Astrocyte of the cerebellum (primary cell): ENCODE data around the gene LEP.
A peak's percentile ranks its signal among the peaks of the same experiment; 100 is the strongest.
"Not testable (repeated sequence)": the region's sequence is repeated elsewhere in the genome, so short reads cannot be mapped to it uniquely, and the experiment has no call there.

Source experiments
- DNase-seq: peaks from one replicate; pipeline ENCODE4 v3.0.0-alpha.2; 2011; ENCODE audit warnings: low read depth
- H3K4me3 ChIP-seq: 2 replicates; pipeline ENCODE4 v1.5.1; 2011; ENCODE audit warnings: mild to moderate bottlenecking, low read depth, low read length, moderate library complexity
- in situ Hi-C: cut with HindIII; loops from 2 replicates; pipeline ENCODE4 v1.10.0; 2017; ENCODE audit warnings: low sequenced_read_pairs
- TF ChIP-seq, protein P1 (sequence below): IDR thresholded peaks from 2 replicates; pipeline ENCODE4 v1.5.1; 2012; ENCODE audit warnings: low read length, low read depth, moderate library complexity, mild to moderate bottlenecking; ENCODE audit errors: missing control alignments

Gene LEP

DNA sequence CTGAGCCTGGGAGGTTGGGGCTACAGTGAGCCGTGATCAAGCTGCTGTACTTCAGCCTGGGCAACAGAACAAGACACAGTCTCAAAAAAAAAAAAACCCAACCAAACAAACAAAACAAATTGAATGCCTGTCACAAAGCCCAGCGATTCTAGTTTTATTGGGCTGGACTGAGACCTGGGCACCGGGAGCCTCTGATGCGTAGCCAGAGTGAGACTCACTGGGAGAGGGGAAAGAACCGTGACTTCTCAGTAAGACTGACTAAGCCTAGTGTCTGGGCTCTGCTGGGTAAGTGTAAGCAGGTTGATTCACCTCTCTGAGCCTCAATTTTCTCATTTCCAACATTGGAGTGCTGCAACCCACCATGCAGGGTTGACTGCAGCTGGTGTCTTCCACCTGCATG, 10.1 kb upstream of the LEP start:
- no peak overlapping the region for H3K4me3 ChIP-seq
- DNase-seq: no peak
- in situ Hi-C loops: no loop called here
- TF ChIP-seq, protein P1, sequence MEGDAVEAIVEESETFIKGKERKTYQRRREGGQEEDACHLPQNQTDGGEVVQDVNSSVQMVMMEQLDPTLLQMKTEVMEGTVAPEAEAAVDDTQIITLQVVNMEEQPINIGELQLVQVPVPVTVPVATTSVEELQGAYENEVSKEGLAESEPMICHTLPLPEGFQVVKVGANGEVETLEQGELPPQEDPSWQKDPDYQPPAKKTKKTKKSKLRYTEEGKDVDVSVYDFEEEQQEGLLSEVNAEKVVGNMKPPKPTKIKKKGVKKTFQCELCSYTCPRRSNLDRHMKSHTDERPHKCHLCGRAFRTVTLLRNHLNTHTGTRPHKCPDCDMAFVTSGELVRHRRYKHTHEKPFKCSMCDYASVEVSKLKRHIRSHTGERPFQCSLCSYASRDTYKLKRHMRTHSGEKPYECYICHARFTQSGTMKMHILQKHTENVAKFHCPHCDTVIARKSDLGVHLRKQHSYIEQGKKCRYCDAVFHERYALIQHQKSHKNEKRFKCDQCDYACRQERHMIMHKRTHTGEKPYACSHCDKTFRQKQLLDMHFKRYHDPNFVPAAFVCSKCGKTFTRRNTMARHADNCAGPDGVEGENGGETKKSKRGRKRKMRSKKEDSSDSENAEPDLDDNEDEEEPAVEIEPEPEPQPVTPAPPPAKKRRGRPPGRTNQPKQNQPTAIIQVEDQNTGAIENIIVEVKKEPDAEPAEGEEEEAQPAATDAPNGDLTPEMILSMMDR: no peak

DNA sequence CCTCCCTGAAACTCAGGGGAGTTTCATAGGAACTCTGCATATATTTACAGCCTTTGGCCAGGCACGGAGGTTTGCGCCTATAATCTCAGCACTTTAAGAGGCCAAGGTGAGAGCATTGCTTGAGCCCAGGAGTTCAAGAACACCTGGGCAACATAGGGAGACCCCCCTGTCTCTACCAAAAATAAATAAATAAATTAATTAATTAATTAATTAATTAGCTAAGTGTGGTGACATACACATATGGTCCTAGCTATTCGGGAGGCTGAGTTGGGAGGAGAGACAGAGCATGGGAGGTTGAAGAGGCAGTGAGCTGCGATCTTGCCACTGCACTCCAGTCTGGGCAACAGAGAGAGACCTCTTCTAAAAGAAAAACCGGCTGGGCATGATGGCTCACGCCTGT, 9.4 kb upstream of the LEP start:
- no peak overlapping the region for H3K4me3 ChIP-seq
- no peak for DNase-seq
- in situ Hi-C loops: no loop called here
- TF ChIP-seq, protein P1: no peak

DNA sequence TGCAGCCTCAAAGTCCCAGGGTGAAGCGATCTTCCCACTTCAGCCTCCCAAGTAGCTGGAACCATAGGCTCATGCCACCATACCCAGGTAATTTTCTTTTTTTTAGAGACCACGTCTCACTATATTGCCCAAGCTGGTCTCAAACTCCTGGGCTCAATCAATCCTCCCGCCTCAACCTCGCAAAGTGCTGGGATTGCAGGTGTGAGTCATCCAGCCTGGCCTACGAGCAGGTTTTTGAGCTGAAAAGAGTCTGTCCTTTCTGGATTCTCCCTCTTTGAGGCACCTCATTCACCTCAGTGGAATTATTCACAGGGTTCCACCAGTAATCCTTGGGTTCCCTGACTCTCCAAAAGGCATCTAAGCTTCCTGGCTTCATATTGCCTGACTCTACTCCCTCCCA, 7.6 kb upstream of the LEP start:
- TF ChIP-seq, protein P1: no peak
- in situ Hi-C loops: no loop called here
- DNase-seq: no peak
- H3K4me3 ChIP-seq: no peak overlapping the region

DNA sequence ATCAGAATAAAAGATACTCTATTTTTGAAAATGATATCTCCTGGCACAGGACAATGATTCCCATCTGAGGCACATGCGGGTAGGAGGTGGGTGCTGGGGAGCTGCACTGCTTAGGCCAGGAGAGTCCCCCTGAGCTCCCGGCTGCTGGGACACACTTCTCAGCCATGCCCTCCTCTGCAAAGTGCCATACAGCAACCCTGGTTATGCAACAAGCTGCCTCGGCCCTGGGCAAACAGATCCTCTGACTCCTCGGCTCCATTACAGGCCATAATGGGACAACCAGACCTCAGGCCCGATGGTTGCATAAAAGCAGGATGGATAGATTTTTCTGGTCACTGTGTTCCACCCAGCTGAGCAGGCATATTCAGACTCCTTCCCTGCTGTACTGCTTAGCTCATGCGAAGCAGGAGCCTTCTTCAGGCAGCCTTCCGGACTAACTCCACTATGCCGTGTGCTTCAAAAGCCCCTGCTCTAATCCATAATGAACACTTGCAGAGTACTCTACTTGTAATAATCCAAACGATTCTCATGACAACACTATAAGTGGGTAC, 6.5 kb upstream of the LEP start:
- TF ChIP-seq, protein P1: no peak
- in situ Hi-C loops: no loop called here
- DNase-seq: no peak
- H3K4me3 ChIP-seq: no peak overlapping the region

DNA sequence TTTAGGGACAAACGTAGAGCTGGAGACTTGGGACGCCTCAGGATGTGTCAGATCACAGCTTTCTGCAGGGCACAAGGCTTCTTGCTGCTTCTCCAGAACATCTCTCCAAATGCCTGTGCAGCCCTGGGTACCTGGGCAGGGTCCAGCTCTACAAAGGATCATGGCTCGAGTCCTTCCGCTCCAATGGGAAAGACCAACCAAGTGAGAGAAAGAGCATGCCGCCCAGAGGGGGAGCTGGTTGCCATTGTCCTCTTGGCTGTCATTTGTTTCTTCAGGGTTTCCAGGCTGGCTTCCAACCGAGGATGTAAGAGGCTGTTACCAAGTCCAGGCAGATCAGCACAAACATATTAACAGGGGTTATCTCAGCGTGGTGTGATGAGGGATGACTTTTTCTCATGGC, 5.6 kb upstream of the LEP start:
- TF ChIP-seq, protein P1: no peak
- no peak overlapping the region for H3K4me3 ChIP-seq
- in situ Hi-C loops: no loop called here
- DNase-seq: no peak

DNA sequence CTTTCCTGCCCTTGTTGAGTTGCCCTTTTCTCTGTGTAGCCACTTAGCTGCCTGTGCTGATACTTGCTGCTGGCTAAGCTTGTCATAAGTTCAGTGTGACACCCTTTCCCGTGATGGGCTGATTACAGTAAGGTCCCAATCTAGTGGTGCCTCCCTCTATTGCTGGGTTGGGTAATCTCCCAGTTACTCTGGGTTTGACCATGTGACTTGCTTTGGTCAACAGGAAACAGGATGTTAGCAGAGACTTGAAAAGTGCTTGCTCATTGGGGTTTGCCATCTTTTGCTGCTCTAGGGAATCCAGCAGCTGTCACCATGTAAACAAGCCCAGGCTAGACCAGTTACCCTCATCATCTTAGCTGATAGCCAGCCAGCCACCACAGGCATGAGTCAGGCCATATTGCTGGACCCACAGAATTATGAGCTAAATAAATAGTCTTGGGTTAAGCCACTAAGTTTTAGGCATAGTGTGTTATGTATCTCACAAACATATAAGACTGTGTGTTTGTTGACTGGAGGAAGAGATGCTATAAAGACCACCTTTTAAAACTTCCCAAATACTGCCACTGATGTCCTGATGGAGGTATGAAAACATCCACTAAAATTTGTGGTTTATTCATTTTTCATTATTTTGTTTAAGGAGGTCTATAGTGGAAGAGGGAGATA, 4.0 kb upstream of the LEP start:
- in situ Hi-C loops: no loop called here
- peak; percentile 6 for DNase-seq
- TF ChIP-seq, protein P1: no peak
- no peak overlapping the region for H3K4me3 ChIP-seq

DNA sequence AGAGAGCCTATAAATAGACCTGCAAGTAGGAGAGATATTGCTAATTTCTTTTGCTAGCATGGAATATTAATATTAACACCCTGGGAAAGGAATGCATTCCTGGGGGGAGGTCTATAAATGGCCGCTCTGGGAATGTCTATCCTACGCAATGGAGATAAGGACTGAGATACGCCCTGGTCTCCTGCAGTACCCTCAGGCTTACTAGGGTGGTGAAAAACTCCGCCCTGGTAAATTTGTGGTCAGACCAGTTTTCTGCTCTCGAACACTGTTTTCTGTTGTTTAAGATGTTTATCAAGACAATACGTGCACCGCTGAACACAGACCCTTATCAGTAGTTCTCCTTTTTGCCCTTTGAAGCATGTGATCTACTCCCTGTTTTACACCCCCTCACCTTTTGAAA, 1.9 kb upstream of the LEP start:
- H3K4me3 ChIP-seq, in situ Hi-C loops, DNase-seq: not testable (repeated sequence)
